Urothelium cell line (cell line): ENCODE measurements around the gene NLRP12.
"Not testable (repeated sequence)": the region's sequence is repeated elsewhere in the genome, so short reads cannot be mapped to it uniquely, and the experiment has no call there.

Experiments
- DNase-seq: peaks from one replicate; pipeline ENCODE4 v3.0.0; 2011; ENCODE audit warnings: low spot score, mixed read lengths
- FAIRE-seq: peaks from 2 replicates; lab custom pipeline; 2011; peaks lifted over from hg19 to GRCh38; lab: Jason Lieb, UNC

NLRP12 gene

GRCh38 chr19:53824134-53824611 lies at the start of gene NLRP12:
Gene NLRP12, minus strand, starts transcription at chr19:53824314. Its CDS starts 140 bp downstream, at chr19:53824174.
- no peak for FAIRE-seq
- no peak for DNase-seq

- DNase-seq (no peak), FAIRE-seq (no peak)
Observed at GRCh38 chr19:53872762-53873161, 48.6 kb upstream of the NLRP12 start.

- no peak for DNase-seq
- no peak for FAIRE-seq
Observed at GRCh38 chr19:53871454-53871853, 47.3 kb upstream of the NLRP12 start.

GRCh38 chr19:53870485-53870844 lies 46.4 kb upstream of the NLRP12 start:
- DNase-seq, result no peak
- no peak for FAIRE-seq

GRCh38 chr19:53869805-53870484 lies 45.8 kb upstream of the NLRP12 start:
- DNase-seq, FAIRE-seq: not testable (repeated sequence)

GRCh38 chr19:53868892-53869804 lies 45.0 kb upstream of the NLRP12 start:
- FAIRE-seq (peak; percentile 72), DNase-seq (peak; percentile 83)

- peak; percentile 43 for DNase-seq
- FAIRE-seq, result no peak
Observed at GRCh38 chr19:53868091-53868891, 44.2 kb upstream of the NLRP12 start.

- peak; percentile 97 for DNase-seq
- FAIRE-seq, result peak; percentile 63
Observed at GRCh38 chr19:53867225-53868090, 43.3 kb upstream of the NLRP12 start, which contains the start of gene MYADM. Gene MYADM, plus strand, starts transcription at chr19:53867883. Its CDS starts 5,647 bp downstream, at chr19:53873530.

GRCh38 chr19:53866865-53867224 lies 42.7 kb upstream of the NLRP12 start:
- FAIRE-seq (no peak), DNase-seq (no peak)

GRCh38 chr19:53865918-53866864 lies 42.1 kb upstream of the NLRP12 start:
- FAIRE-seq, result no peak
- peak; percentile 73 for DNase-seq

- FAIRE-seq, result no peak
- DNase-seq, result no peak
Observed at GRCh38 chr19:53865523-53865917, 41.4 kb upstream of the NLRP12 start.

GRCh38 chr19:53864308-53864836 lies 40.3 kb upstream of the NLRP12 start:
- FAIRE-seq (no peak), DNase-seq (no peak)

GRCh38 chr19:53853707-53854106 lies 29.6 kb upstream of the NLRP12 start:
- no peak for DNase-seq
- no peak for FAIRE-seq

- DNase-seq (peak; percentile 49), FAIRE-seq (no peak)
Observed at GRCh38 chr19:53849237-53849676, 25.1 kb upstream of the NLRP12 start.

- no peak for DNase-seq
- no peak for FAIRE-seq
Observed at GRCh38 chr19:53847555-53847954, 23.4 kb upstream of the NLRP12 start.

- no peak for DNase-seq
- FAIRE-seq, result no peak
Observed at GRCh38 chr19:53844849-53845246, 20.7 kb upstream of the NLRP12 start.

GRCh38 chr19:53840914-53841313 lies 16.8 kb upstream of the NLRP12 start:
- DNase-seq, FAIRE-seq: not testable (repeated sequence)

- FAIRE-seq, DNase-seq: not testable (repeated sequence)
Observed at GRCh38 chr19:53840241-53840640, 16.1 kb upstream of the NLRP12 start.
